Tibial artery (tissue), 4 donors: ENCODE results near the gene KCNN3.

ENCODE experiments used
- DNase-seq, 2 donors: peaks; one replicate each; pipeline ENCODE4 v3.0.0-alpha.2; 2019
- H3K27ac ChIP-seq, 2 donors: fragments of 200-600 bp; sonication (generic) in 1 of 2; 1 replicate in 1 of 2; 2 replicates in 1 of 2; pipeline ENCODE4 v1.5.1; 2018 to 2019; ENCODE audit warnings: mild to moderate bottlenecking in 1 of 2
- H3K27me3 ChIP-seq, 2 donors: fragments of 200-600 bp; sonication (generic) in 1 of 2; one replicate each; pipeline versions ENCODE4 v1.5.1 to v1.6.0; 2016 to 2019
- H3K36me3 ChIP-seq, 3 donors: fragments of 200-600 bp; sonication (generic) in 2 of 3; one replicate each; pipeline ENCODE4 v1.5.1; 2016 to 2019; ENCODE audit warnings: mild to moderate bottlenecking in 2 of 3
- H3K4me1 ChIP-seq, 4 donors: fragments of 200-600 bp; sonication (generic) in 2 of 4; 1 replicate in 3 of 4; 2 replicates in 1 of 4; pipeline ENCODE4 v1.5.1; 2016 to 2019
- H3K4me3 ChIP-seq, 2 donors: fragments of 200-600 bp; sonication (generic) in 1 of 2; 1 replicate in 1 of 2; 2 replicates in 1 of 2; pipeline ENCODE4 v1.5.1; 2018 to 2019; ENCODE audit warnings: mild to moderate bottlenecking in 2 of 2
- H3K9me3 ChIP-seq, 3 donors: fragments of 200-600 bp; sonication (generic) in 1 of 3; one replicate each; pipeline ENCODE4 v1.5.1; 2016 to 2019
- CTCF ChIP-seq, 2 experiments: fragments of 200-600 bp in 1 of 2; fragments of 450-650 bp in 1 of 2; IDR thresholded peaks; one replicate each; pipeline ENCODE4 v1.5.1; 2017 to 2019; ENCODE audit warnings: antibody characterized with exemption in 2 of 2, mild to moderate bottlenecking in 1 of 2, moderate library complexity in 1 of 2
- intact Hi-C: fragments of 100-400 bp; cut with DNase I; formaldehyde crosslinking; loops from one replicate; pipeline ENCODE4 v1.15.0; 2023; ENCODE audit warnings: low total_unique reads

Gene KCNN3

GRCh38 chr1:154857441-154858215 lies 12.5 kb downstream of the KCNN3 start:
- TF ChIP-seq CTCF (IDR thresholded peaks at IDR 0.05): no peak
- intact Hi-C loops: no loop called here
- no peaks in the 10 kb centered on the region for H3K9me3 ChIP-seq
- no peak overlapping the region for H3K4me3 ChIP-seq
- H3K27ac ChIP-seq: no peak overlapping the region
- DNase-seq: no peak
- H3K27me3 ChIP-seq: peaks cover 0 to 57% of the 10 kb centered on the region in 2 donors
- no peaks in the 10 kb centered on the region for H3K36me3 ChIP-seq
- H3K4me1 ChIP-seq: no peaks in the 10 kb centered on the region

- intact Hi-C loops: no loop called here
- DNase-seq: no peak
- H3K27me3 ChIP-seq: peaks cover 0 to 51% of the 10 kb centered on the region in 2 donors
- no peak overlapping the region for H3K27ac ChIP-seq
- H3K4me1 ChIP-seq: no peaks in the 10 kb centered on the region
- TF ChIP-seq CTCF (IDR thresholded peaks at IDR 0.05): no peak
- no peaks in the 10 kb centered on the region for H3K36me3 ChIP-seq
- no peak overlapping the region for H3K4me3 ChIP-seq
- no peaks in the 10 kb centered on the region for H3K9me3 ChIP-seq
These were observed 13.1 kb downstream of the KCNN3 start for GRCh38 chr1:154857022-154857421.

GRCh38 chr1:154856544-154856943 lies 13.5 kb downstream of the KCNN3 start:
- intact Hi-C loops: no loop called here
- H3K36me3 ChIP-seq: no peaks in the 10 kb centered on the region
- no peaks in the 10 kb centered on the region for H3K4me1 ChIP-seq
- H3K27me3 ChIP-seq: peaks cover 0 to 46% of the 10 kb centered on the region in 2 donors
- no peak overlapping the region for H3K4me3 ChIP-seq
- TF ChIP-seq CTCF (IDR thresholded peaks at IDR 0.05): no peak
- no peaks in the 10 kb centered on the region for H3K9me3 ChIP-seq
- no peak for DNase-seq
- H3K27ac ChIP-seq: no peak overlapping the region

- intact Hi-C loops: no loop called here
- no peak overlapping the region for H3K27ac ChIP-seq
- TF ChIP-seq CTCF (IDR thresholded peaks at IDR 0.05): no peak
- no peak for DNase-seq
- no peak overlapping the region for H3K4me3 ChIP-seq
- H3K36me3 ChIP-seq: no peaks in the 10 kb centered on the region
- H3K4me1 ChIP-seq: no peaks in the 10 kb centered on the region
- peaks cover 0 to 41% of the 10 kb centered on the region in 2 donors for H3K27me3 ChIP-seq
- H3K9me3 ChIP-seq: no peaks in the 10 kb centered on the region
These were observed 14.0 kb downstream of the KCNN3 start for GRCh38 chr1:154856049-154856448.

GRCh38 chr1:154855186-154855851 lies 14.8 kb downstream of the KCNN3 start:
- no peaks in the 10 kb centered on the region for H3K9me3 ChIP-seq
- TF ChIP-seq CTCF (IDR thresholded peaks at IDR 0.05): no peak
- intact Hi-C loops: no loop called here
- DNase-seq: no peak
- no peak overlapping the region for H3K27ac ChIP-seq
- no peak overlapping the region for H3K4me3 ChIP-seq
- H3K27me3 ChIP-seq: peaks cover 0 to 36% of the 10 kb centered on the region in 2 donors
- H3K36me3 ChIP-seq: no peaks in the 10 kb centered on the region
- H3K4me1 ChIP-seq: no peaks in the 10 kb centered on the region
